SU-DHL-6 (cell line): ENCODE results near the gene NKAIN1.

ENCODE experiments used
- EZH2phosphoT487 ChIP-seq: fragments of 200-600 bp; sonication (generic), shearing (Covaris generic); conservative IDR thresholded peaks from 2 replicates; pipeline ENCODE4 v1.6.1; 2018; ENCODE audit warnings: mild to moderate bottlenecking, antibody characterized with exemption, low read length, moderate library complexity, mixed read lengths
- TF ChIP-seq, protein P1 (sequence below): fragments of 200-600 bp; sonication (generic); IDR thresholded peaks from one replicate; pipeline ENCODE4 v1.5.1; 2017; ENCODE audit warnings: antibody characterized with exemption, mild to moderate bottlenecking, low read length, moderate library complexity; ENCODE audit not compliant: insufficient read depth, poor library complexity, severe bottlenecking

DNA sequence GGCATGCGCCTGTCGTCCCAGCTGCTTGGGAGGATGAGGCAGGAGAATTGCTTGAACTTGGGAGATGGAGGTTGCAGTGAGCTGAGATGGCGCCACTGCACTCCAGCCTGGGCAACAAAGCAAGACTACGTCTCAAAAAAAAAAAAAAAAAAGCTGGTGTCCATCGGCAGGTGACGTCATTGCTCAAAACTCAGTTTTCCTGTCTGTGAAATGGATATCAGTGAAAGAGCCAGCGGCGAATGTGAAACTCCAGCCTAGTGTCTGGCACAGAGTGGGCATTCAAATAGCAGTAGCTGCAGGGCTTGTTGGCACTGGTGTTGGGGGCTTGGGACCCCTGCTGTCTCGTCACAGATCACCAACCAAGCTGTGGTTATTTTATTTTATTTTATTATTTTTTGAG, 75.8 kb downstream of the NKAIN1 start:
- TF ChIP-seq, protein P1, sequence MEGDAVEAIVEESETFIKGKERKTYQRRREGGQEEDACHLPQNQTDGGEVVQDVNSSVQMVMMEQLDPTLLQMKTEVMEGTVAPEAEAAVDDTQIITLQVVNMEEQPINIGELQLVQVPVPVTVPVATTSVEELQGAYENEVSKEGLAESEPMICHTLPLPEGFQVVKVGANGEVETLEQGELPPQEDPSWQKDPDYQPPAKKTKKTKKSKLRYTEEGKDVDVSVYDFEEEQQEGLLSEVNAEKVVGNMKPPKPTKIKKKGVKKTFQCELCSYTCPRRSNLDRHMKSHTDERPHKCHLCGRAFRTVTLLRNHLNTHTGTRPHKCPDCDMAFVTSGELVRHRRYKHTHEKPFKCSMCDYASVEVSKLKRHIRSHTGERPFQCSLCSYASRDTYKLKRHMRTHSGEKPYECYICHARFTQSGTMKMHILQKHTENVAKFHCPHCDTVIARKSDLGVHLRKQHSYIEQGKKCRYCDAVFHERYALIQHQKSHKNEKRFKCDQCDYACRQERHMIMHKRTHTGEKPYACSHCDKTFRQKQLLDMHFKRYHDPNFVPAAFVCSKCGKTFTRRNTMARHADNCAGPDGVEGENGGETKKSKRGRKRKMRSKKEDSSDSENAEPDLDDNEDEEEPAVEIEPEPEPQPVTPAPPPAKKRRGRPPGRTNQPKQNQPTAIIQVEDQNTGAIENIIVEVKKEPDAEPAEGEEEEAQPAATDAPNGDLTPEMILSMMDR: no peak
- TF ChIP-seq EZH2phosphoT487: no peak
